DMS53 treated with DMSO at 0.1 percent for 48 hours (cell line): ENCODE data around the gene GSTCD.
"Not testable (repeated sequence)": the region's sequence is repeated elsewhere in the genome, so short reads cannot be mapped to it uniquely, and the experiment has no call there.

Experiments used
- DNase-seq: peaks from one replicate; lab custom pipeline; 2025; ENCODE audit not compliant: unreplicated experiment; lab: John Stamatoyannopoulos, UW

Gene GSTCD

DNA sequence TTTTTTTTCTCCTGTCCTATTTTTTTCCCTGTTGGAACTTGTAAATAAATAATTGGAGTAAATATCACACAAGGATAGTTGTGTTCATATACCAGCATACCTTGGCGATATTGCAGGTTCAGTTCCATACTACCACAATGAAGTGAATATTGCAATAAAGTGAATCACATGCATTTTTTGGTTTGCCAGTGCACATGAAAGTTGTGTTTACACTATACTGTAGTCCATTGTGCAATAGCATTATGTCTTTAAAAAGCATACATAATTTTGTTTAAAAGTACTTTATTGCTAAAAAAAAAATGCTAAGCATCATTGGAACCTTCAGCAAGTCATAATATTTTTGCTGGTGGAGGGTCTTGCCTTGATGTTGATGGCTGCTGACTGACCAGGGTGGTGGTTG is 88.6 kb downstream of the GSTCD start:
- no peak for DNase-seq

DNA sequence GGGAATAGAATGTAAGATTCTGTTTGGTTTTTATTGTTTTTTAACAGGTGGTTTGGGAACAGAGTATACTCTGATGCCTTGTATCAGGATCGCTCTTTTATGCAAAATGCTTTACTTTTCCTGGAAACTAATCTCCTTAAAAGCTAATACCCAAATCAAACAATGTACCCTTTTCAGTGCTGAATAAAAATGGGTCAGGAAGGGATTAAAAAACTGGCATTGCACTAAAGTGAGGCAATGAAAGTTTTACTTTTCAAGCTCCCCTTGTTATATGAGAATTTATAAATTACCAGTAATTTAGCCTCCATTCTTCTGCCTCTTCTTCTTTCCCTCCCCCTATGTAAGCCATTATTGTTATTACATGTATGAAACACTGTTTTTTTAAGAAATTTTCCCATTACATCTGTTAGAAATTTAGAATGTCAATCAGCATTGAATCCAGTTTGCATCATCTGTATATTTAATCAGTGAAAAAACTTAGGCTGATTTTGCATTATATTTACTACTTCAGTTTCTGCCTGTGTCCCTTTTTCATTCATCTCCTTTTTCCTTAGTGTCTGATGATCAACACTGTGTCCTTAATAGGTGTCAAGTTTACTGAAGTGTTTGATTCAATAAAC is 97.0 kb downstream of the GSTCD start:
- DNase-seq: no peak

DNA sequence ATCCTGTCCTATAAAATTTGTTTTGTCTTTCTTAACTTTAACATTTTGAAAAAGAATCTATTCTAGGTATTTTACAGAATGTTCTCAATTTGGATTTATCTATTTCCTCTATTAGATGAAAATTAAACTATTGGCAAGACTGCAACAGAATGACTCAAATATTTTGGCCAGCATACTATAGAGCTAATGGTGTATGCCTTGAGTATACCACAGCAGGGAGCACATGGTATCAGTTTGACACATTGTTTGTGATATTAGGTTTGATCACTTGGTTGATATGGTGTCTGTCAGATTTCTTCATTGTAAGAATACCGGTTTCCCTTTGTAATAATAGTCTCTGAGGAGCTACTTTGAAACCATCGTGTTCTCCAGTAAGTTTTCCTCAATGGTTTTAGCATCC is 98.9 kb downstream of the GSTCD start:
- DNase-seq: no peak

DNA sequence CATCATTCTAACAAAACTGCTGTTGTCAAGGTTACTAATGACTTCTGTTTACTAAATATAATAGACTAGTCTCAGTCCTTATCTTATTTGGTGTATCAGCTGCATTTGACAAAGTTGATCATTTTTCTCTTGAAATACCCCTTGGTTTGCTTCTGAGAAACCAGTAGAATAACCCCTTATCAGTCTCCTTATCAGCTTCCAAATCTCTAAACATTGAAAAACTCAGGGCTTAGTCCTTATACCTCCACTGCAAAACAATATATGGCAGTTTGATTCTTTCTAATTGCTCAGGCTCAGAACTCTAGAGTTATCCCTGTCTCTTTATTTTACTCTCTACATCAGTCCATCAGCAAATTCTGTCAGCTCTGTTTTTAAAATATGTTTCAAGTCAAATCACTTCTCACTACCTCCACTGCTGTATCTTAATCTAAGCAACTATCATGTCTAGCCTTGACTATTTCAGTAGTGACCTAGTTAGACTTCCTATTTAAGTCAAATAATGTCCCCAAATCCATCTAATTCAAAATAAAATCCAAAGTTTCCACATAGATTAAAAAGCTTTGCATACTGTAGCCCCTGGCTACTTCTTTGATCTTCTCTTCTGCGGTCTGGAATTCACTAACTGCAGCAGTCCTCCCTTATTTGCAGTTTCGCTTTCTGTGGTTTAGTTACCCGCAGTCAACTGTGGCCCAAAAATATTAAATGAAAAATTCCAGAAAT is 99.6 kb downstream of the GSTCD start:
- DNase-seq: no peak

DNA sequence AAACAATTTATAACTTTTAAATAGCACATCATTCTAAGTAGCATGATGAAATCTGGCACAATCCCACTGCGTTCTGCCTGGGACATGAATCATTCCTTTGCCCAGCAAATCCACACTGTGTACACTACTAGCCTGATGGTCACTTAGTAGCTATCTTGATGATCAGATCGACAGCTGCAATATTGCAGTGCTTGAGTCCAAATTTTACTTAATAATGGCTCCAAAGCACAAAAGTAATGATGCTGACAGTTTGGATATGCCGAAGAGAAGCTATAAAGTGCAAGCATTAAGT is 100.1 kb downstream of the GSTCD start:
- no peak for DNase-seq

DNA sequence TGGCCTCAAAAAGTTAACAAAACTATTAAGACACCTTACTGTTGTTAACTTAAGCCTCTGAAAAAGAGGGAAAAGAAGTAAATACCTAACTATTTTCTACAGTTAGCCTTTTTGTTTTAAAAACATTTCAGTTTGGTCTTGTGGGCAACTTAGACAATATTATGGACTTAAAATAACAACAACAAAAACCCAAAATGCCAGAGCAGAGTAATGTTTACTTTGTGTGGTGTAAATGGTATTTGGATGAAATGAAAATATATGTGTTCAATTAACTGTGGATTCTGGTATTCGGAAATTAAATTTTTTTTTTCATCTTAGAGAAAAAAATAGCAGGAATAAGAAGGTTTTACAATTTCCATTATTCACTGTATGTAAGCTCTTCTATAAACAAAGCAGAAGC is 107.1 kb downstream of the GSTCD start:
- DNase-seq: no peak

DNA sequence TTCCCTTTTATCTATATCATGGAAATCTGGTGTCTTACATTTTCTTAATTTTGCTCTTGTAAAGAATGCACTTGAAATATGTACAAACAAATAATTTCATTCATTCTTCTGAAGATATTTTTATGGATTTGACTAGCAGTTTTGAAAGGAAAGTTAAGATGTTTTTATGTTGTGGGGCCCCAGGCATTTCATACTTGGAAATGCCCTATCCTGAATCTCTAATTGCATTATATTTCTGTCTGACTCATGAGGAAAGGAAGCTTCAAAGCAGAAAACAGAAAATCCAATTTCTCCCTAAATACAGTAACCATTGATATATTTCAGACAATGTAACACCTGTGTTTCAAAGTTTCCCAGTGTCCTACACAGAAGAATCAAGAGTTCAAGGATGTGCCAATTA is 113.5 kb downstream of the GSTCD start:
- DNase-seq: no peak

DNA sequence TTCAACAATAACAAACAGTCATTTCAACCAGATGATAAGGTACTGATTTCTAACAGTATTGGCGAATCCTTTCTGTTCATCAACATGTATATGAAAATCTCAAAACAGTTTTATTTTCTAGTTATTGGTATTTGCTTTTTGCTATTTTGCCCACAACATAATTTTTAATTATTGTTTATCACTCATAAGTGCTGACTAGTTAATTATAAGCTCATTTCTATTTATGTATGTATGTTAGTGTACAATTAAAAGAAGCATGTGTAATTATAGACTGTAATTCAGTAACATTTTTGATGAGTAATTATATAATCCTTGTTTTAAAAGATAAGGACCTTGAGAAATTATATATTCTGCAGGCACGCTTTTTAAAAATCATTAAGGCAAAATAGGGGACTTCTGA is 119.5 kb downstream of the GSTCD start:
- DNase-seq: no peak

DNA sequence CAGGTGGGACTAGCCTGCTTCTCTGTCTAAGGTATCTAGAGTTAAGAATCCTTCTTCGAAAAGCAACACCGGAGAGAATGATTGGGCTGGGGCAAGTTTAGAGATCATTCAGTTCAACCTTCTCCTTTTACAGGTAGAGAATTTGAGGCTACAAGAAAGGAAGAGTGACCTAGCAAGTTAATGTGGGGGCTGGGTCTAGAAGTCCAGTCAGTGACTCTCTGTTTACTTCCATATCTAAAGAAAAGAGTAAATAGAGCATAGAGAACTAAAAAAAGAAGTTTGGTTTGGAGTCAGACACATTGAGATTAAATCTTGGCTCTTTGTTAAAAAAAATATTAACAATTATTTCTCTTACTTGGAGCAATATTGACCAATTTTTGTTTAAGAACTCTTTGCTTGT is 122.6 kb downstream of the GSTCD start:
- no peak for DNase-seq

DNA sequence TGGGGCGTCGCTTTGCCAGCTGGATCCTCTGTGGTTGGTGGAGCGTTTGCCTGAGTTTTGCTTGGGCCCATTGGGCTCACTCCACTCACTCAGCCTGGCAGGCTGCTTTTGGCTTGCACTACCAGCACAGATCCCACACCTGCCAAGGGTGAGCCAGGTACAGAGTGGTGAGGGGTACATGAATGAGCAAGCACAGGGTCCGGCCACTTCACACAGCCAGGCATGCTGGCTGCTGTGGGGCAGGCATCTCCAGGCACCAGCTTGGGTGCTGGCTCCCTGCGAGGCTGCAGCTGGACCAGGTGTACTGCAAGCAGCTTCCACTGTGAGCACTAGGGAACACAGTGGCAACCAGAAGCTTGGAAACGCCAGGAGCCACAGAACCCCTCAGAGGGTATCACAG is 126.6 kb downstream of the GSTCD start:
- DNase-seq: no peak

DNA sequence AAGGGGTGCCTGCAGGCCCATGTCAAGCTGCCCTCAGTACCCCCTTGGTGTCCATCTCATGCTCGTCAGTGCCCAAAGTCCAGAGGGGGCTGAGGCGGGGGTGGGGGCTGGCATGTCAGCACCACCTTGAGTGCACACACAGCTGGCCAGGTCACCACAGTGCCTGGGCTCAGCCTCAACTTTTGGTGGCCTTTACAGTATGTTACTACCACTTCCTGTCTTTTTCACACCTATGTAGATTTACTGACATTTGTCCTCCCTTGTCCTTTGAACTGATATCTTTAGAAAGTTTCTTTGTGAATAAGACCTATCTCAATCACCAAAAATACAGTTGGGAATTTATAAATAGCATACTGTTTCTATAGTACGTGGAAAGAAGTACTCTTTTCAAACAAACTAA is 128.0 kb downstream of the GSTCD start:
- DNase-seq: no peak

DNA sequence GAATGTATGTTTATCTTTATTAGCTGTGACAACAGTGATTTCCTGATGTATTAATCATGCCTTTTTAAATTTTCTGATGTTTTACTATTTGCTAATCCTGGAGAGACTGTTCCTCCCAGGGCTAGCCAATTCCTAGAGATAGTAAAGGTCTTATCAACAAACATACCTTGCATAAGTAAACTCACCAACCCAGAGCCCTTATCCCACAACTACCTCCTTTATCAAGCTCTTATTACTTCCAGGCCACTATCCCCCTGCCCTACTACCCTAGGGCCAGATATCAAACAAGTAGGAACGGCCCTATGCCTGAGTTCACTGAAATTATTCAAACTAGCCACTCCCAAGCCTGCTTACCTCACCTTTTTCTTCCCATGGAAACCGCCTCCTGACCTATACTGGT is 128.5 kb downstream of the GSTCD start:
- no peak for DNase-seq

DNA sequence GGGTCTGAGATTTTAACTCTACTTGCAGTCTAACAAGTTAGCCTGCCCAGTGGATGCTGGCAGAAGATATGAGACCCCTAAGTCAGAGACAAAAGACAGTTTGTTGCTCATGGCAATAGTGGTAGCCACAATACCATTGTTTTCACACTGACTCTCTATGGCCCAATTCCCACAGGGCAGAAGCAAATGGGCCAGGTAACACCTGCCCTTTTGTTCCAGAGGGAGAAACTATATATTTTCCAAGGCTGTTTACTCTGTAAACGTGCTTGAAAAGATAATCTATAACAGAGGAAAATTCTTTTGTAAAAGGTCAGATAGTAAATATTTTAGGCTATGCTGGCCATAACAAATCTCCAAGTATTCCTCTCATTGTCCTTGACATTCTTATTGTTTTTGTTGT is 129.5 kb downstream of the GSTCD start:
- DNase-seq: peak; percentile 13

DNA sequence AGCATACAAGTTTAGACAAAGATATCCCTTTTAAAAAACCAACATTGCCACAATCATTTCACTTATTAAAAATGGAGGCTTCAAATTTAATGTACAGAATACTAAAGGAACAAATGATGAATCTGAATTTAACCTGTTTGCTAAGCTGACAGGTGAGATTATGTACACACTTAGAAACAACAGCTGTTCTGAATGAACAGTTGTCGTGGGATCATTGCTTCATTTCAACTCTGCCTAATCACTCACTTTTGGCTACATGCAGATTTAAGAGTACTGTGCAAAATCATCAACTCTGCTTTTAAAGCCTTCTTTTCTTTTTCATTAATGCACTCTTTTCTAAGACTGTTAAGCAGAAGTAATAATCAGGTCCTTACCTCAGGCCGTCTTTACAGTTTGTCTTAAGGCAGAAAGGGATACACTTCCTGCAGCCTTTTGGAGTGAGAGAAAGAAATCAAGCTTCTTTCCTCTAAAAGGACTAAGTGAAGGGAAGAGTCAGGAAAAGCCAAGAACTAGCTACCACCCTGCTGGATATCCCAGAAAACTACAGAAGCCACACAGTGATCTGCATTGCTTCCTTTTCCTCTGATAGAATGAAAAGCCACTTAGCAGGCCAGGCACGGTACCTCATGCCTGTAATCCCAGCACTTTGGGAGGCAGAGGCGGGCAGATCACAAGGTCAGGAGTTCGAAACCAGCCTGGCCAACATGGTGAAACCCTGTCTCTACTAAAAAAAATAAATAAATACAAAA is 132.0 kb downstream of the GSTCD start:
- DNase-seq: peak; percentile 29

DNA sequence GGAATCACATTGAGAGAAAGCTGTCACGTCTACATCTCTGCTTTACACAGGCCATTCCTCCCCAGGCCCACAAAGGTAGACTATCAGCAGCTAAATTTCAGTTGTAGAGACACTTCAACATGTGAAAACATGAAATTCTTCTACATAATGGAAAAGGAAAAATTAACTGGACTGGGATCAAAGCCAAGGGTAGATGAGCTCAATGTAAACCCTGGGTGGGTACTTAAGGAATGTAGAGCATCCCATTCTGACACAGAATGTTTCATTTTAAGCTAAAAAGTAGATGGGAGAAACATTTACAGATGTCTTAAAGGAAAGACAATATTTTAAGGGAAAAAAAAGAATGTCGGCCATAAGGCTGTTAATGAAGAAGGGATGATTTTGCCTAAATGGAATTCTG is 135.4 kb downstream of the GSTCD start:
- DNase-seq: no peak

DNA sequence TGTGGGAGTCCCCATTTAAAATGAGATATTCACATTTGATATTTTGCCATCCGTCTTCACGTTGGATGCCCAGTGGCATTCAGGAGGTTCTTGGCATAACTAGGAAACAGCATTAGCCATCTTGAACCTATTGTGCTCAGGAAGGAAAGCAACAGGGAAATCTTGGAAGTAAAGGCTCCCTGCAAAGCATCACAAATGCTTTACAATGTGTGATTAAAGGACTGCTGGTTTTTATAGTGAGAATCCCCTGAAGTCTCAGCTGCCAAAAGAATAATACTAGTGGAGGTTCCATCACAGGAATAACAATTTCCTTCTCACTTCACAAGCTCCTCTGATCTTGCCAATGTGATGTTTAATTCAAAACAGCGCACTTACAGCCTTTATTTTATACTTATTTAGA is 137.0 kb downstream of the GSTCD start:
- DNase-seq: no peak

DNA sequence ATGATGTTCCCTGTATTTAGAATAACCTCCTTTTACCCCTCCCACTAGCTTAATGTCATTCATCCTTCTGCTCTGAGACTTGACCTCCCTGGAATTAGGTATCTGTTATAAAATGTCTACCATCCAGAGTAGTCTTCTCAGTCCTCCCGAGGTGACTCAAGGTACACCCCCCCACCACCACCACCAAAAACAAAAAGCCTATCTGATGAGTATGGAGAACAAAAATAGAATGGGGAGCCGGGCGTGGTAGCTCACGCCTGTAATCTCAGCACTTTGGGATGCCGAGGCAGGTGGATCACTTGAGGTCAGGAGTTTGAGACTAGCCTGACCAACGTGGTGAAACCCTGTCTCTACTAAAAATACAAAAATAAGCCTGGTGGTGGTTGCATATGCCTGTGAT is 139.8 kb downstream of the GSTCD start:
- not testable (repeated sequence) for DNase-seq

DNA sequence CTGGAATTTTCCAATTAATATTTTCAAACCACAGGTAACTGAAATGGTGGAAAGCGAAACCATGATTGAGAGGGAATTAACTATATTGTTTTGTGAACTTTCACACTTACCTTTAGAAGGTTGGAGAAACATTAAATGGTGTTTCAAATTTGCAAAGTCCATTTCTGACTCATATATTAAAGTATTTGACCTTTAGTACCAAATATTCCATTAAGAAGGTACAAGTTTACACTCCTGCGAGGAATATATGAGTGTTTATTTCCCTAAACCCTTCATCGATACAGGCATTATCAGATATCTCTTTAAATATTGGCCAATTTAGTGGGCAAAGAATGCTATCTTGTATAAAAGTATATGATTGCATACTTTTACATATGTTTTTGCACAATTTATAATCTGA is 142.6 kb downstream of the GSTCD start:
- no peak for DNase-seq

DNA sequence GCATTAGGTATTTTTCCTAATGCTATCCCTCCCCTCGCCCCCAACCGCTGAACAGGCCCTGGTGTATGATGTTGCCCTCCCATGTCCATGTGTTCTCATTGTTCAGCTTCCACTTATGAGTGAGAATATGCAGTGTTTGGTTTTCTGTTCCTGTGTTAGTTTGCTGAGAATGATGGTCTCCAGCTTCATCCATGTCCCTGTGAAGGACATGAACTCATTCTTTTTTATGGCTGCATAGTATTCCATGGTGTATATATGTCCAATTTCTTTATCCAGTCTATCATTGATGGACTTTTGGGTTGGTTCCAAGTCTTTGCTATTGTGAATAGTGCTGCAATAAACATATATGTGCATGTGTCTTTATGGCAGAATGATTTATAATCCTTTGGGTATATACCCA is 143.6 kb downstream of the GSTCD start:
- DNase-seq: not testable (repeated sequence)

DNA sequence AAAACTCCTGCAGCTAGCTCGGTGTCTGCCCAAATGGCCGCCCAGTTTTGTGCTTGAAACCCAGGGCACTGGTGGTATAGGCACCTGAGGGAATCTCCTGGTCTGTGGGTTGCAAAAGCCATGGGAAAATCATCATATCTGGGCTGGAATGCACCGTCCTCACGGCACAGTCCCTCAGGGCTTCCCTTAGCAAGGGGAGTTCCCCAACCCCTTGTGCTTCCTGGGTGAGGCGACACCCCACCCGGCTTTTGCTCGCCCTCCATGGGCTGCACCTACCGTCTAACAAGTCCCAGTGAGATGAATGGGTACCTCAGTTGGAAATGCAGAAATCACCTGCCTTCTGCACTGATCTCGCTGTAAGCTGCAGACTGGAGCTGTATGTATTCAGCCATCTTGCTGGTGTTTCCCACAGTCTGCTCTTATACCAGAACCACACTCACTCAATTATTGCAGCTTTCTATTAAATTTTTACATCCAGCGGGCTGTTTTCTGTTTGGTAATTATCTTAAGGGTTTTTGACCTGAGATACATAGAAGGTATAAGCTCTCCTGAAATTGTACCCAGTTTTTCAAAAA is 150.0 kb downstream of the GSTCD start:
- no peak for DNase-seq

DNA sequence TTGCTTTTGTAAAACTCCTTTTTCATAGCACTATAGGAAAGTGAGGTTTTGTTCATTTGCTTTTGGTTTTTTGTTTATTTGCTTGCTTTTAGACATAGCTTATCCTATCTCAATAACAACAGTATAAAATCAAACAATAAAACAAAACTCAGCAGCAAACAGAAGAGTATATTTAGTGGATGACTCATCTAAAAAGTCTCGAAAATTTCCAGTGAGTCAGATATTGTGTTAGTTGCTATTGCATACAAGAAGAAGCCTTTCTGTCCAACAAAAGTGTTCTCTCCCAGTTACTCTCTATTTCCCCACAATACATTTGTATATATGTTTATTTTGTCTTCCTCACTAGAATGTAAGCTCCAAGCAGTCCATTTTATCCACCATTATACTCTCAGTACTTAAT is 150.6 kb downstream of the GSTCD start:
- DNase-seq: peak; percentile 48

DNA sequence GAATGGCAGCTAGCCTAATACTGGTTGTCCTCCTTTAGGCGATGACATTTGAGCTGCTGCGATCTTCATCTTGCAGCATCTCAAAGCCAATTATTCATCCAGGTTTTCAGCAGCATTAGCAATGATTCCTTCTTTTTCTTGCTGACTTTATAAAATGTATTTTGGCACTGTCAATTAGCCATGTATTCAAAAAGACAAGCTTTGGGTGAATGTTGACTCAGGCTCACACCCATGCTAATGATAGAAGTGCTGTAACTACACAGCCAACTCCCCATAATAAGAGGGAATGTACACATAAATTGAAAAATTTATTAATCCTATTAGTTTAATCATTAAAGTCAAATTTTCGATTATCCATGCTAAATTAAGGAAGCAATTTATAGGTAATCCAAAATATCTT is 162.4 kb downstream of the GSTCD start:
- DNase-seq: no peak
